ENCODE results near the gene UBE3D. TPM values are rescaled to one million over a fixed set of nuclear protein-coding genes. Genes with fewer than 3 reads are reported as not detected.

Gene UBE3D
- total RNA-seq, 1 donor from 2014 or later, result 12.1 TPM

GRCh38 chr6:82882363-82883023, 183.1 kb downstream of the UBE3D start:
- no peak for DNase-seq (ENCODE audit: low spot score)
- Mint-ChIP-seq H3K4me1 (ENCODE audit: unreplicated experiment) (no peaks in the 10 kb centered on the region), H3K4me3 (ENCODE audit: unreplicated experiment) (no peak overlapping the region), H3K36me3 (ENCODE audit: low read depth, unreplicated experiment) (no peaks in the 10 kb centered on the region), H3K27ac (ENCODE audit: unreplicated experiment) (no peak overlapping the region), H3K27me3 (ENCODE audit: unreplicated experiment) (peaks cover 2% of the 10 kb centered on the region), H3K9me3 (ENCODE audit: unreplicated experiment) (no peaks in the 10 kb centered on the region)
- TF ChIP-seq CTCF (IDR thresholded peaks at IDR 0.05; ENCODE audit: unreplicated experiment), result no peak

- no peaks in the 10 kb centered on the region for H3K9me3 Mint-ChIP-seq (ENCODE audit: unreplicated experiment)
- DNase-seq (ENCODE audit: low spot score), result no peak
- no peaks in the 10 kb centered on the region for H3K36me3 Mint-ChIP-seq (ENCODE audit: low read depth, unreplicated experiment)
- no peaks in the 10 kb centered on the region for H3K4me1 Mint-ChIP-seq (ENCODE audit: unreplicated experiment)
- no peak for TF ChIP-seq CTCF (IDR thresholded peaks at IDR 0.05; ENCODE audit: unreplicated experiment)
- peaks cover 2% of the 10 kb centered on the region for H3K27me3 Mint-ChIP-seq (ENCODE audit: unreplicated experiment)
- H3K4me3 Mint-ChIP-seq (ENCODE audit: unreplicated experiment), result no peak overlapping the region
- H3K27ac Mint-ChIP-seq (ENCODE audit: unreplicated experiment), result no peak overlapping the region
These were observed 184.1 kb downstream of the UBE3D start for GRCh38 chr6:82881519-82881918.

GRCh38 chr6:82878812-82879211, 186.8 kb downstream of the UBE3D start:
- H3K4me3 Mint-ChIP-seq (ENCODE audit: unreplicated experiment), result no peak overlapping the region
- peaks cover 6% of the 10 kb centered on the region for H3K4me1 Mint-ChIP-seq (ENCODE audit: unreplicated experiment)
- H3K36me3 Mint-ChIP-seq (ENCODE audit: low read depth, unreplicated experiment), result no peaks in the 10 kb centered on the region
- no peak overlapping the region for H3K27ac Mint-ChIP-seq (ENCODE audit: unreplicated experiment)
- no peaks in the 10 kb centered on the region for H3K27me3 Mint-ChIP-seq (ENCODE audit: unreplicated experiment)
- no peak for TF ChIP-seq CTCF (IDR thresholded peaks at IDR 0.05; ENCODE audit: unreplicated experiment)
- no peak for DNase-seq (ENCODE audit: low spot score)
- H3K9me3 Mint-ChIP-seq (ENCODE audit: unreplicated experiment), result no peaks in the 10 kb centered on the region

GRCh38 chr6:82877213-82878195, 188.1 kb downstream of the UBE3D start:
- DNase-seq (ENCODE audit: low spot score), result no peak
- no peaks in the 10 kb centered on the region for H3K36me3 Mint-ChIP-seq (ENCODE audit: low read depth, unreplicated experiment)
- no peaks in the 10 kb centered on the region for H3K9me3 Mint-ChIP-seq (ENCODE audit: unreplicated experiment)
- no peak for TF ChIP-seq CTCF (IDR thresholded peaks at IDR 0.05; ENCODE audit: unreplicated experiment)
- H3K4me3 Mint-ChIP-seq (ENCODE audit: unreplicated experiment), result no peak overlapping the region
- no peak overlapping the region for H3K27ac Mint-ChIP-seq (ENCODE audit: unreplicated experiment)
- peaks cover 6% of the 10 kb centered on the region for H3K4me1 Mint-ChIP-seq (ENCODE audit: unreplicated experiment)
- no peaks in the 10 kb centered on the region for H3K27me3 Mint-ChIP-seq (ENCODE audit: unreplicated experiment)
